Muscle layer of colon (tissue), 2 donors: ENCODE results near the gene PSMD8.

Source experiments
- H3K27ac ChIP-seq: one replicate; pipeline ENCODE4 v1.7.0; 2013; ENCODE audit warnings: low read depth, mild to moderate bottlenecking, low read length, moderate library complexity
- H3K27me3 ChIP-seq, 2 donors: one replicate each; pipeline ENCODE4 v1.7.0; 2013; ENCODE audit warnings: low read length in 2 of 2, mild to moderate bottlenecking in 2 of 2; ENCODE audit not compliant: insufficient read depth in 2 of 2, control insufficient read depth in 1 of 2
- H3K36me3 ChIP-seq: one replicate; pipeline ENCODE4 v1.7.0; 2013; ENCODE audit warnings: mild to moderate bottlenecking, low read length; ENCODE audit not compliant: insufficient read depth
- H3K4me1 ChIP-seq: one replicate; pipeline ENCODE4 v1.7.0; 2013; ENCODE audit warnings: mild to moderate bottlenecking, low read length; ENCODE audit not compliant: insufficient read depth
- H3K4me3 ChIP-seq, 2 donors: one replicate each; pipeline ENCODE4 v1.7.0; 2013; ENCODE audit warnings: low read length in 2 of 2, low read depth in 1 of 2, mild to moderate bottlenecking in 1 of 2, moderate library complexity in 1 of 2
- H3K9ac ChIP-seq: one replicate; pipeline ENCODE4 v1.7.0; 2013; ENCODE audit warnings: low read length
- H3K9me3 ChIP-seq: one replicate; pipeline ENCODE4 v1.7.0; 2013; ENCODE audit warnings: mild to moderate bottlenecking, low read length
- donor health status: abdominal sarcoma.
- donor health status: Adenocarcinoma of cecum.

Gene PSMD8

DNA sequence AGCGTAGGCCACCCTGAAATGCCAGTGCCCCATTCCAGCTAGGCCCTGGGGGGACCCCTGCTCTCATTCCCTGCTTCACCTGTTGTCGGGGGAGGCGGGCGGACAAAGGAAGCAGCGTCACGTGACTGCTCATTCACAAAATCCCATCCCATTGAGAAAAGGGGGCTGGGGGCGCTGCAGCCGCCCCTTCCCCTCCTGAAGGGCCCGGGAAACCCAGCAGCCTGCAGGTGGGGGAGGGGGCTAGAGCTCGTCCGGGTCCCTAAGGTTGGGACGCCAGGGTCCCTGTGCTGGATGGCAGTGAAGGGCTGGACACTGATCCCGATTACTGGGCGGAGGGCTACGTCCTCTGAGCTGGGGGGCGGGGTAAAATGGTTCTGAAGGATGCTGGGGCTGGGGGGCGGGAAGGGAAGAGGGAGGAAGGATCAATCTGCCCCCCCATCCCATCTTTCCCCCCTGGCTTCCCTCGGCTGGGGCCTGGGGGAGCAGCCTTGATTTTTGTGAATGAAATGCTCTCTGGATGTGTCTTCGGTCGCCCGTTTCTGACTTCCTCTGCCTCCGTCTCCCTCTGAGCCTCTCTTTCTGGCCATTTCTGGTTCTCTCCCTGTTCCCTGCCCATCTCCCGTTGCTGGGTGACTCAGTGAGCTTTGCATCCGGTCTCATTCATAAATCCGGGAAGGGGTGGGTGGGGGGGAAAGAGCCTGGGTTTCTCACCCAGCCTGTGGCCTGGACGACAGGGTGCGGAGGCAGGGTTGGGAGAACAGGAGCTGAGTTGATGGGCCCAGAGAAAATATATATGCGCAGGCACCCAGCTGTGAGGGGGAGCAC is 14.9 kb downstream of the PSMD8 start:
- Histone ChIP-seq H3K4me1 (peaks cover 15% of the 10 kb centered on the region), H3K27me3 (peaks cover 30 to 53% of the 10 kb centered on the region in 2 donors), H3K27ac (no peak overlapping the region), H3K4me3 (no peak overlapping the region), H3K36me3 (peaks cover 11% of the 10 kb centered on the region), H3K9me3 (no peaks in the 10 kb centered on the region), H3K9ac (no peak overlapping the region)

DNA sequence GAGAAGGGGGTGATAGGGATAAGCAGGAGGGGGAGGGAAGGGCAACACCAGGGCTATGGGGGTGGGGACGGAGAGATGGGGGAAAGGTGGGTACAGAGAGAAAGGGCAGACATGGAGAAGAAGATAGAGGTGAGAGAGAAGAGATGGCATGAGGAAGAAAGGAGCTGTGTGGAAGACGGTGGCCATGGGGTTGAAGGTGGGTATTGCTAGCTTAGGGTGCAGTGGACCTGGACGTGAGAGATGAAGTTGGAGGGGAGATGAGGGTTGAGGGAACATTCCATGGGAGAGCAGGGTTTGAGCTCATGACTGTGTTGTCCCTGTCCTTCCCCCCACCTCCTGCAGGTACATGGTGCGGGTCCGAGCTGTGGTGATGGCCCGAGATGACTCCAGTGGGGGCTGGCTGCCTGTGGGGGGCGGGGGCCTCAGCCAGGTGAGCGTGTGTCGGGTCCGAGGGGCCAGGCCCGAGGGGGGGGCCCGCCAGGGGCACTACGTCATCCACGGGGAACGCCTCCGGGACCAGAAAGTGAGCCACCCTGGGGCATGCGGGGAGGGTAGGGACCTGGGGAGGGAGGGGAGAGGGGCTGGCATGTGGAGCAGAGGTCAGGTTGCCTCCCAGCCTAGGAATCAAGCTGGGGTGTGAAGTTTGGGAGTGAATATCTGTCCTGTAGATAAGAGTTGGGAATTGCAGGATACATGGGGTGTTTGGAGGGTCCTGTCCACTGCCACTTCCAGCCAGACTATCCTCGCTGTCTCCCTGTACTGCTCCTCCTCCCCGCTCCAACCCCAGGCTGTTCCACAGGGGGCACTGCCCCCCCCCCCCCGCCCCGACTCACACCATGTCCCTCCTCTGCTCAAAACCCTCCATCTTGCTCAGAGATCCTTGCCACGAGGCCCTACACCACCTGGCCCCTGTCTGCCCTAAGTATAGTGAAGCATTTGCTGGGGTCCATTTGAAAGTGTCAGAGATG is 15.9 kb downstream of the PSMD8 start:
- H3K4me1 ChIP-seq: peaks cover 15% of the 10 kb centered on the region
- no peak overlapping the region for H3K9ac ChIP-seq
- no peak overlapping the region for H3K27ac ChIP-seq
- H3K9me3 ChIP-seq: no peaks in the 10 kb centered on the region
- peaks cover 22 to 53% of the 10 kb centered on the region in 2 donors for H3K27me3 ChIP-seq
- H3K36me3 ChIP-seq: peaks cover 2% of the 10 kb centered on the region
- H3K4me3 ChIP-seq: no peak overlapping the region

DNA sequence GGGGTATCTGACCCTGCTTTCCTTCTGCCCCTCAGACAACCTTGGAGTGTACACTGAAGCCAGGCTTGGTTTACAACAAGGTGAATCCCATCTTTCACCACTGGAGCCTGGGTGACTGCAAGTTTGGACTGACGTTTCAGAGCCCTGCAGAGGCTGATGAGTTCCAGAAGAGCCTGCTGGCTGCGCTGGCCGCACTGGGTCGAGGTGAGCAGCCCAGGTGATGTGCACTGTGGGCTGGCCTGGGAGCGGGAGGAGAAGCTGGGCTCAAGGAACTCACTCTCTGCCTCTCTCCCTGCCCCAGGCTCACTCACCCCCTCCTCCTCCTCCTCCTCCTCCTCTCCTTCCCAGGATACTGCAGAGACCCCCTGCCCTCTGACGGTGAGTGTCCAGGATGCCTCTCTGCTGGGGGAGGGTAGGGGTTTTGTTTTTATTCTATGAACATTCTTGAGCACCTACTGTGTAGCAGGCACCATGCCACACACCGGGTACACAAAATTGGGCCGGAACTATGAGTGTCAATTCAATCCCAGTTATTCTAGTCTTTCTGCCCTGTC is 17.6 kb downstream of the PSMD8 start:
- Histone ChIP-seq H3K36me3 (no peaks in the 10 kb centered on the region), H3K9ac (no peak overlapping the region), H3K4me3 (no peak overlapping the region), H3K27ac (no peak overlapping the region), H3K9me3 (no peaks in the 10 kb centered on the region), H3K4me1 (peaks cover 15% of the 10 kb centered on the region), H3K27me3 (peaks cover 23 to 46% of the 10 kb centered on the region in 2 donors)

DNA sequence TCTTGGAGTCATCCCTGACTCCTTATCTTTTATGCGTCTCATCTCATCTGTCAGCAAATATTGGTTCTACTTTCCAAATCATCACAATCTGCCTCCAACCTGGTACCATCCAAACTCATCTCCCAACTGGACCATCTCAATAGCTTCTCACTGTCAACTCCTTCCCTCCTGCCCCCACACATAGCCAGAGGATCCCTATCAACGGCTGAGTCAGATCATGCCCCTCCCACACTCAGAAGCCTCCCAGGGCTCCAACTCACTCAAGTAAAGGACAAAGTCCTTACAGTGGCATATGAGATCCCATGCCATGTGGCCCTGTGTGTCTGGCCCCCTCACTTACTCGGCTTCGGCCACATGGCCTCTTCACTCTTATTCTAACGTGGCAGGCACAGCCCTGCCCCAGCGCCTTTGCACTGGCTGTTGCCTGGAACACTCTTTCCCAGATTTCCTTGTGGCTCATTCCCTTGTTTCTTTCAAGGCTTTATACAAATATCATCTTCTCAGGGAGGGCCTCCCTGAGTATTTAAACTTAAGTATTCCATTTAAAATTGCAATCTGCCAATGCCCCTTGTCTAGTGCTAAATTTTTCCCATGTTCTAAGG is 18.4 kb downstream of the PSMD8 start:
- Histone ChIP-seq H3K4me1 (peaks cover 10% of the 10 kb centered on the region), H3K9me3 (no peaks in the 10 kb centered on the region), H3K9ac (no peak overlapping the region), H3K27ac (no peak overlapping the region), H3K36me3 (no peaks in the 10 kb centered on the region), H3K27me3 (peaks cover 25 to 46% of the 10 kb centered on the region in 2 donors), H3K4me3 (no peak overlapping the region)

DNA sequence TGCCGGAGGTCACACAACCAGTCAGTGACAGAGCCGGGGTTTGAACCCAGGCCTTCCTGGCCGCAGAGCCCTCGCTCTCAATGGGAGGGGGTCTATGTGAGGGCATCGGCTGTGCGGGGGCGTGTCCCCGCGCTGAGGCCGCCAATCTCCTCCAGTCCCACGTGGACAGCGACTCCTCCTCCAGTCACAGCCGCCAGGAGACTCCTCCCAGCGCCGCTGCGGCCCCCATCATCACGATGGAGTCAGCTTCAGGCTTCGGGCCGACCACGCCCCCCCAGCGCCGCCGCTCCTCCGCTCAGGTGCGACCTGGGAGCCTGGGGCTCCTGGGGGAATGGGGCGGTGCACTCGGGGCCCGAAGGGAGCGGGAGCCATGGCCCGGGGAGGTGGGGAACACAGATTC is 20.1 kb downstream of the PSMD8 start:
- Histone ChIP-seq H3K27ac (no peak overlapping the region), H3K36me3 (no peaks in the 10 kb centered on the region), H3K9ac (no peak overlapping the region), H3K27me3 (peaks cover 33 to 45% of the 10 kb centered on the region in 2 donors), H3K4me3 (no peak overlapping the region), H3K9me3 (no peaks in the 10 kb centered on the region), H3K4me1 (no peaks in the 10 kb centered on the region)

DNA sequence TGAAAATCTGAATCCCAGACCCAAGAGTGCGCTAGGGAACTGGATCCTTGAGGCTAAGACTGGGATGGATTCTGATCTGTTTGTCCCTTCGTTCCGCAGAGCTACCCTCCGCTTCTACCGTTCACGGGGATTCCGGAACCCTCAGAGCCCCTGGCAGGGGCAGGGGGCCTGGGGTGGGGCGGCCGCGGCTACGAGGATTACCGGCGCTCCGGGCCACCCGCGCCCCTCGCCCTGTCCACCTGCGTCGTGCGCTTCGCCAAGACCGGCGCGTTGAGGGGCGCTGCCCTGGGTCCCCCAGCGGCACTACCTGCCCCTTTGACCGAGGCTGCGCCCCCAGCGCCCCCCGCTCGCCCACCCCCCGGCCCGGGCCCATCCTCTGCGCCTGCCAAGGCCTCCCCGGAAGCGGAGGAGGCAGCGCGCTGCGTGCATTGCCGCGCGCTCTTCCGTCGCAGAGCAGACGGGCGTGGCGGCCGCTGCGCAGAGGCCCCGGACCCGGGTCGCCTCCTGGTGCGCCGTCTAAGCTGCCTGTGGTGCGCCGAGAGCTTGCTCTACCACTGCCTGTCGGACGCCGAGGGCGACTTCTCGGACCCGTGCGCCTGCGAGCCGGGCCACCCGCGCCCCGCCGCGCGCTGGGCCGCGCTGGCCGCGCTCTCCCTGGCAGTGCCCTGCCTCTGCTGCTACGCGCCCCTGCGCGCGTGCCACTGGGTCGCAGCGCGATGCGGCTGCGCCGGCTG is 21.2 kb downstream of the PSMD8 start:
- H3K9ac ChIP-seq: no peak overlapping the region
- no peaks in the 10 kb centered on the region for H3K4me1 ChIP-seq
- no peak overlapping the region for H3K27ac ChIP-seq
- H3K36me3 ChIP-seq: no peaks in the 10 kb centered on the region
- no peaks in the 10 kb centered on the region for H3K9me3 ChIP-seq
- H3K27me3 ChIP-seq: peaks cover 38 to 56% of the 10 kb centered on the region in 2 donors
- H3K4me3 ChIP-seq: no peak overlapping the region

DNA sequence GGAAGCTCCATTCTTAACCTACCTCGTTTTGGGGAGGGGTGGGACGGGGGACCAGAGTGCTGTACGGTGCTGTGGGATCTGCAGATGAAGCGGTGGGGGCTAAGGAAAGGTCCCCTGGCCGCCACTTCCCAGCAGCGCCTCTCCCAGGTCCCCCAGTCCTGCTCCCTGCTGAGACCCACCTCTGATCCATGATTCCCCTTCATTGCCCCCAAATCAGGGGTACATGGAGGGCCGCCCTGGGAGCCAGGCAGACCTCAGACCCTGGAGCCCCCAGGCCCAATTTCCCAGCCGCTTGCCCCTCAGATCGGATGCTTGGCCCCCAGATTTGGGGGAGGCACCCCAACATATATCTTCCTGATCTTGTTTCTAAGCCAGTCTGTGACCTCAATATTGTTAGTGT is 24.7 kb downstream of the PSMD8 start:
- Histone ChIP-seq H3K4me1 (peaks cover 2% of the 10 kb centered on the region), H3K27ac (no peak overlapping the region), H3K27me3 (peaks cover 32 to 55% of the 10 kb centered on the region in 2 donors), H3K36me3 (no peaks in the 10 kb centered on the region), H3K4me3 (no peak overlapping the region), H3K9me3 (no peaks in the 10 kb centered on the region), H3K9ac (no peak overlapping the region)

DNA sequence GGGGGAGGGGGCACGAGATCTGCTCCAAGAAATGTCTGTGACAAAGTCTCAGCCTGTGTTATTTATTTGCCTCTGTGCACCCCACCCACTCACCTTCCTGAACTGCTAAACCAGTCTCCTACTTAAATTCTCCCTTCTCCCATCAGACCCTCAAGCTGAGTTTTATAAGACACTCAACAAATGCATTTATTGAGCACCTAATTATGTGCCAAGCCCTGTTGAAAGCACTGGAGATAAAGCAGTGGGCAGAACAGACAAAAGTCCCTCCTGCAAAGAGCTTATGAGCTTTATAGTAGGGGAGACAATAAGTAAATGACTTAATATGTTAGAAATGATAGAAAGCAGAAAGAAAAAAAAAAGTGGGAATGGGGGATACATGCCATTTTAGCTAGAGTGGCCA is 25.2 kb downstream of the PSMD8 start:
- H3K27ac ChIP-seq: no peak overlapping the region
- peaks cover 29 to 50% of the 10 kb centered on the region in 2 donors for H3K27me3 ChIP-seq
- H3K9me3 ChIP-seq: no peaks in the 10 kb centered on the region
- H3K4me1 ChIP-seq: peaks cover 5% of the 10 kb centered on the region
- H3K4me3 ChIP-seq: no peak overlapping the region
- H3K9ac ChIP-seq: no peak overlapping the region
- H3K36me3 ChIP-seq: no peaks in the 10 kb centered on the region

DNA sequence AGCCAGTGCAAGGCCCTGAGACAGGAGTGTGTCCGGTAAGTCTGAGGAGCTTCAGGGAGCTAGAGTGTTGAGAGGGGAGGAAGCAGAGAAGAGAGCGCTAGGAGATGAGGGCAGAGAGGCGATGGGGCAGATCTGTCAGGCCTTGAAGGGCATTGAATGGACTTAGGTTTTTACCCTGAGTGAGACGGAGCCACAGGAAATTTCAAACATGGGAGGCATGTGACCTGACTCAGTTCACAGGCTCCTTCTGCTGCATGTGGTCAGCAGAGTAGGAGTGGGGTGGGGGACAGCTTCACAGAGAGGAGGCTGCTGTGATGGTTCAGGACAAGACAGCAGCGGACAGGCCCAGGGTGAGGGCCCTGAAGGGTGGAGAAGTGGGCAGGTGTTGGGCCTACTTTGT is 26.0 kb downstream of the PSMD8 start:
- Histone ChIP-seq H3K4me3 (no peak overlapping the region), H3K36me3 (peaks cover 7% of the 10 kb centered on the region), H3K27ac (no peak overlapping the region), H3K4me1 (peaks cover 5% of the 10 kb centered on the region), H3K9me3 (no peaks in the 10 kb centered on the region), H3K9ac (no peak overlapping the region), H3K27me3 (peaks cover 29 to 43% of the 10 kb centered on the region in 2 donors)

DNA sequence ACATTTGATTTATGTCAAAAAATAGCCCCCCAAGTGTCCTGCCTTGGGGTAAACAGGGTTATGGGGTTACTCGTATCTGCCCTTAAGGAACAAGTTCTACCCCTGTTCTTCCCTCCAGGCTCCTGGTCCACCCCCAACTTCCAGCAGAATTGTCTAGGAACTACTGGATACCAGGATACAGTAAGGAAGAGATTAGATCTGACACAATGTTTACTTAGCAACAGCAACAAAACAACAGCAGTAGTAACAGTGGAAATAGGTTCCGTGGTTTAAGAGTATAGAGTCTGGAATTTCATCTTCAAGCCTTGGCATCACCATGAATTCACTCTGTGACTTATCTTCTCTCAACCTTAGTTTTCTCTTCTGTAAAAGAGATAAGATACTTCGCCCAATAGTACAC is 26.8 kb downstream of the PSMD8 start:
- no peaks in the 10 kb centered on the region for H3K9me3 ChIP-seq
- H3K9ac ChIP-seq: no peak overlapping the region
- H3K4me3 ChIP-seq: no peak overlapping the region
- H3K4me1 ChIP-seq: peaks cover 5% of the 10 kb centered on the region
- H3K27ac ChIP-seq: no peak overlapping the region
- peaks cover 29 to 41% of the 10 kb centered on the region in 2 donors for H3K27me3 ChIP-seq
- H3K36me3 ChIP-seq: peaks cover 8% of the 10 kb centered on the region
